Breast epithelium (tissue), 4 donors: Measurements from ENCODE around the gene EXD2. TPM values are rescaled to one million over a fixed set of nuclear protein-coding genes. Genes with fewer than 3 reads are reported as not detected.
A peak's percentile ranks its signal among the peaks of the same experiment; 100 is the strongest.

Source experiments
- DNase-seq, 2 donors: peaks; one replicate each; pipeline ENCODE4 v3.0.0-alpha.2; 2019; ENCODE audit warnings: low spot score in 2 of 2
- H3K27ac ChIP-seq, 2 donors: fragments of 200-600 bp; sonication (generic) in 1 of 2; one replicate each; pipeline ENCODE4 v1.5.1; 2016 to 2019; ENCODE audit warnings: mild to moderate bottlenecking in 1 of 2
- H3K27me3 ChIP-seq, 2 donors: fragments of 200-600 bp; sonication (generic) in 1 of 2; one replicate each; pipeline versions ENCODE4 v1.5.1 to v1.6.0; 2017 to 2019; ENCODE audit warnings: control low read depth in 1 of 2, mild to moderate bottlenecking in 1 of 2
- H3K36me3 ChIP-seq: fragments of 200-600 bp; one replicate; pipeline ENCODE4 v1.5.1; 2019
- H3K4me1 ChIP-seq, 2 donors: fragments of 200-600 bp; sonication (generic); one replicate each; pipeline ENCODE4 v1.5.1; 2016 to 2019; ENCODE audit warnings: control low read depth in 1 of 2
- H3K4me3 ChIP-seq, 3 donors: fragments of 200-600 bp; sonication (generic); 1 replicate in 2 of 3; 2 replicates in 1 of 3; pipeline ENCODE4 v1.5.1; 2016 to 2019; ENCODE audit warnings: mild to moderate bottlenecking in 3 of 3, moderate library complexity in 2 of 3
- H3K9me3 ChIP-seq, 2 donors: fragments of 200-600 bp; sonication (generic) in 1 of 2; one replicate each; pipeline ENCODE4 v1.5.1; 2016 to 2019; ENCODE audit warnings: control low read depth in 1 of 2
- CTCF ChIP-seq, 3 donors: fragments of 450-650 bp; IDR thresholded peaks; one replicate each; pipeline ENCODE4 v1.5.1; 2016 to 2017; ENCODE audit warnings: antibody characterized with exemption in 3 of 3, mild to moderate bottlenecking in 3 of 3, moderate library complexity in 3 of 3
- POLR2A ChIP-seq: fragments of 450-650 bp; IDR thresholded peaks from one replicate; pipeline ENCODE4 v1.6.1; 2016; ENCODE audit warnings: antibody characterized with exemption, mild to moderate bottlenecking, moderate library complexity
- POLR2AphosphoS5 ChIP-seq, 3 donors: sonication (generic); formaldehyde crosslinking; IDR thresholded peaks; one replicate each; pipeline ENCODE4 v1.6.1; 2017; ENCODE audit warnings: antibody characterized with exemption in 3 of 3
- intact Hi-C: fragments of 100-400 bp; cut with DNase I; formaldehyde crosslinking; loops from one replicate; pipeline ENCODE4 v1.15.1; 2023; ENCODE audit warnings: low total_unique reads
- total RNA-seq, 3 donors: library from RNA; depleted of rRNA; stranded (reverse); fragments of >200 nt; gene quantifications; one replicate each; pipeline ENCODE4 v1.1.0, GENCODE V29; 2016

The EXD2 gene
- total RNA-seq, 3 donors from 2014 or later: 17.1 to 32.5 (median 23.3) TPM

GRCh38 chr14:69260190-69260860 is 69.0 kb downstream of the EXD2 start:
- Histone ChIP-seq H3K4me1 (no peaks in the 10 kb centered on the region), H3K4me3 (peak overlapping the region; percentile 58 to 89 (median 63)), H3K27me3 (peaks cover 2 to 13% of the 10 kb centered on the region in 2 donors), H3K27ac (peak overlapping the region; percentile 41 to 70), H3K9me3 (no peaks in the 10 kb centered on the region), H3K36me3 (no peaks in the 10 kb centered on the region)
- intact Hi-C loops: no loop called here
- no peak for TF ChIP-seq CTCF (IDR thresholded peaks at IDR 0.05)
- no peak for DNase-seq

- TF ChIP-seq CTCF (IDR thresholded peaks at IDR 0.05): peak; percentile 20 to 64 (median 30)
- TF ChIP-seq POLR2AphosphoS5 (IDR thresholded peaks at IDR 0.05): no peak
Measured at GRCh38 chr14:69260861-69261564, 69.7 kb downstream of the EXD2 start.

DNA sequence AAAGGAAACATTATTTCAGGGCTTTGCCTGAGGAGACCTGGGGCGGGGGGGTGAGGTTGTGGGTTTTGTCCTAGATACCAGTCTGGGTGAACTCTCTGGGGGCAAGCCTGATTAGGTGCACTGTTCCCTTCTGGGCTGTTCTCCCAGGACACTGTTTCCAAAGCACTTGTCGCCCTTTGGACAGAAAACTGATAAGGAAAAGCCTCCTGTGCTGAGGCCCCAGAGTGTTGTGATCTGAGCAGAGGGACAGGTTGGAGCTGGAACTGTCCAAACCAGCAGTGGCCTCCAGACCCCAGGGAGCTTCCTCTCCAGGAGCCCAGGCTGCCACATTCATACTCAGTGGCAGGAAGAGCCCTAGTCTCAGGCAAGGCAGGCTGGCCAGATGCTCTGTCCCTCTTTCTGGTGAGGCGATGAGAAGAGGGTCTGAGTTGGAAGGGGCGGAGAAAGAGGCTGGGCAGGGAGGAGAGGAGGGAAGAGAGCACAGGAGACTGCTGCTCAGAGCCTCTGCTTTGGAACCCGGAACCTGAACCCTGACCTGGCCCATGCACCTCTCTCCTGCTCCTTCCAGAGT is 70.5 kb downstream of the EXD2 start:
- TF ChIP-seq POLR2AphosphoS5 (IDR thresholded peaks at IDR 0.05): no peak
- no peak for TF ChIP-seq POLR2A
- TF ChIP-seq CTCF (IDR thresholded peaks at IDR 0.05): no peak
- intact Hi-C loops: no loop called here
- no peaks in the 10 kb centered on the region for H3K4me1 ChIP-seq
- peaks cover 2 to 13% of the 10 kb centered on the region in 2 donors for H3K27me3 ChIP-seq
- peak overlapping the region; percentile 58 to 89 (median 63) for H3K4me3 ChIP-seq
- H3K9me3 ChIP-seq: no peaks in the 10 kb centered on the region
- H3K27ac ChIP-seq: peak overlapping the region; percentile 41 to 70
- DNase-seq: no peak
- no peaks in the 10 kb centered on the region for H3K36me3 ChIP-seq

More at GRCh38 chr14:69260861-69261564, 69.7 kb downstream of the EXD2 start:
- DNase-seq: no peak
- H3K9me3 ChIP-seq: no peaks in the 10 kb centered on the region
- no peaks in the 10 kb centered on the region for H3K4me1 ChIP-seq
- H3K27ac ChIP-seq: peak overlapping the region; percentile 41 to 70
- H3K36me3 ChIP-seq: no peaks in the 10 kb centered on the region
- intact Hi-C loops: no loop called here
- peak overlapping the region; percentile 58 to 89 (median 63) for H3K4me3 ChIP-seq
- peaks cover 2 to 13% of the 10 kb centered on the region in 2 donors for H3K27me3 ChIP-seq

DNA sequence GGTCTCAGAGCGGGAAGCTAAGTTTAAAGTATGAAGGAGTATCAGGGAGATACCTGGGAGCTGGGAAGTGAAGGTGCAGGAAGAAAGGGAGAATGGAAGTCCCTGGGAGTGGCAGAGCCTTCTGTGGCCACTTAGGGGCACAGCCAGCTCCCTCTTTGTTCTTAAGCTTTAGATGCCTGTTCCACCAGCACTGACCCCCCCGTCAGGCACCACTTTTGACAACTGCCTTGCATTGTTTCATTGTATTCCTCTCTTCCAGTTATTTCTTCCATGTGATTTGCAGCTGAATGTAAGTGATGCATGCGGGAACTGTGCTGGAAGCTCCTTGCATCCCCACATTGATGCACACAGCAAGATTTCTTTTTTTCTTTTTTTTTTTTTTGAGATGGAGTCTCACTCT is 71.2 kb downstream of the EXD2 start:
- Histone ChIP-seq H3K27ac (peak overlapping the region in 1 of 2 donors; percentile 70), H3K36me3 (no peaks in the 10 kb centered on the region), H3K4me3 (no peak overlapping the region), H3K9me3 (no peaks in the 10 kb centered on the region), H3K4me1 (no peaks in the 10 kb centered on the region), H3K27me3 (peaks cover 2 to 13% of the 10 kb centered on the region in 2 donors)
- TF ChIP-seq POLR2A (no peak), CTCF (IDR thresholded peaks at IDR 0.05) (no peak), POLR2AphosphoS5 (IDR thresholded peaks at IDR 0.05) (no peak)
- no peak for DNase-seq
- intact Hi-C loops: no loop called here

GRCh38 chr14:69263364-69263763 is 72.1 kb downstream of the EXD2 start:
- intact Hi-C loops: no loop called here
- no peak overlapping the region for H3K4me3 ChIP-seq
- no peaks in the 10 kb centered on the region for H3K9me3 ChIP-seq
- peak overlapping the region in 1 of 2 donors; percentile 74 for H3K27ac ChIP-seq
- no peaks in the 10 kb centered on the region for H3K36me3 ChIP-seq
- peaks cover 2 to 13% of the 10 kb centered on the region in 2 donors for H3K27me3 ChIP-seq
- TF ChIP-seq POLR2AphosphoS5 (IDR thresholded peaks at IDR 0.05) (peak in 2 of 3 donors; percentile 66 to 88), POLR2A (no peak)
- H3K4me1 ChIP-seq: no peaks in the 10 kb centered on the region
- peak in 1 of 2 donors; percentile 27 for DNase-seq
